HepG2 (cell line): Measurements from ENCODE around the gene NOP9. TPM values are rescaled to one million over a fixed set of nuclear protein-coding genes. Genes with fewer than 3 reads are reported as not detected.

Experiments
- ADNP ChIP-seq: sonication (generic); formaldehyde crosslinking; IDR thresholded peaks from 2 replicates; pipeline ENCODE4 v1.4.0; 2020; ENCODE audit warnings: missing genetic modification reagents
- ATF7 ChIP-seq, 2 experiments: fragments of 450-650 bp in 1 of 2; sonication (generic) in 1 of 2; formaldehyde crosslinking in 1 of 2; IDR thresholded peaks; 2 replicates each; pipeline versions ENCODE4 v1.4.0 to v1.6.1; 2016 to 2020; ENCODE audit warnings: antibody characterized with exemption in 1 of 2, mild to moderate bottlenecking in 1 of 2, missing genetic modification reagents in 1 of 2
- GZF1 ChIP-seq: sonication (generic); formaldehyde crosslinking; IDR thresholded peaks from 2 replicates; pipeline ENCODE4 v1.5.1; 2020; ENCODE audit warnings: mild to moderate bottlenecking, missing genetic modification reagents
- HNRNPK ChIP-seq: fragments of 200-400 bp; formaldehyde crosslinking; IDR thresholded peaks from 2 replicates; pipeline ENCODE4 v1.6.1; 2018; ENCODE audit warnings: low read length, low read depth, moderate library complexity, mild to moderate bottlenecking; ENCODE audit not compliant: poor library complexity, severe bottlenecking
- IKZF4 ChIP-seq: sonication (generic); formaldehyde crosslinking; IDR thresholded peaks from 2 replicates; pipeline ENCODE4 v1.5.1; 2020; ENCODE audit warnings: borderline replicate concordance, mild to moderate bottlenecking, low read depth, missing genetic modification reagents; ENCODE audit errors: not compliant biosample characterization
- ISL2 ChIP-seq: sonication (generic); formaldehyde crosslinking; IDR thresholded peaks from 2 replicates; pipeline ENCODE4 v1.5.0; 2020; ENCODE audit warnings: missing genetic modification reagents
- KMT2B ChIP-seq: IDR thresholded peaks from 2 replicates; pipeline ENCODE4 v1.6.1; 2016; ENCODE audit warnings: missing genetic modification reagents, missing compliant biosample characterization
- NFRKB ChIP-seq: fragments of 450-650 bp; IDR thresholded peaks from 2 replicates; pipeline ENCODE4 v1.6.1; 2017
- RFX3 ChIP-seq: IDR thresholded peaks from 2 replicates; pipeline ENCODE4 v1.6.1; 2016; ENCODE audit warnings: missing biosample characterization, missing genetic modification reagents
- SP4 ChIP-seq: sonication (generic); formaldehyde crosslinking; IDR thresholded peaks from 2 replicates; pipeline ENCODE4 v1.8.1; 2023; ENCODE audit warnings: mild to moderate bottlenecking, missing genetic modification reagents
- TCF7 ChIP-seq: sonication (generic); IDR thresholded peaks from 2 replicates; pipeline ENCODE4 v1.6.1; 2016; ENCODE audit warnings: antibody characterized with exemption, low read depth
- TCF7L2 ChIP-seq: IDR thresholded peaks from 2 replicates; pipeline ENCODE4 v1.6.1; 2011; ENCODE audit warnings: mild to moderate bottlenecking, low read depth, low read length, moderate library complexity
- TOE1 ChIP-seq: sonication (generic); formaldehyde crosslinking; IDR thresholded peaks from 2 replicates; pipeline ENCODE4 v1.4.0; 2020; ENCODE audit warnings: mild to moderate bottlenecking, missing genetic modification reagents
- ZBTB21 ChIP-seq: sonication (generic); formaldehyde crosslinking; IDR thresholded peaks from 2 replicates; pipeline ENCODE4 v1.4.0; 2020; ENCODE audit warnings: missing genetic modification reagents
- ZNF17 ChIP-seq: sonication (generic); formaldehyde crosslinking; IDR thresholded peaks from 2 replicates; pipeline ENCODE4 v1.5.0; 2020; ENCODE audit warnings: mild to moderate bottlenecking, missing genetic modification reagents
- ZNF234 ChIP-seq: sonication (generic); formaldehyde crosslinking; conservative IDR thresholded peaks from 2 replicates; pipeline ENCODE4 v1.5.1; 2020; ENCODE audit warnings: mild to moderate bottlenecking, missing genetic modification reagents
- ZNF292 ChIP-seq: sonication (generic); formaldehyde crosslinking; IDR thresholded peaks from 2 replicates; pipeline ENCODE4 v1.8.1; 2022; ENCODE audit warnings: mild to moderate bottlenecking, low read depth, missing genetic modification reagents, borderline replicate concordance
- ZNF460 ChIP-seq: sonication (generic); formaldehyde crosslinking; IDR thresholded peaks from 2 replicates; pipeline ENCODE4 v1.5.1; 2020; ENCODE audit warnings: missing genetic modification reagents, mild to moderate bottlenecking, borderline replicate concordance
- ZNF652 ChIP-seq: IDR thresholded peaks from 2 replicates; pipeline ENCODE4 v1.6.1; 2016; ENCODE audit warnings: low read depth, borderline replicate concordance
- ZNF724P ChIP-seq: sonication (generic); formaldehyde crosslinking; IDR thresholded peaks from 2 replicates; pipeline ENCODE4 v1.8.0; 2022; ENCODE audit warnings: missing genetic modification reagents, borderline replicate concordance
- ZNF790 ChIP-seq: sonication (generic); formaldehyde crosslinking; IDR thresholded peaks from 2 replicates; pipeline ENCODE4 v1.8.0; 2022; ENCODE audit warnings: missing genetic modification reagents, mild to moderate bottlenecking, borderline replicate concordance
- ZSCAN20 ChIP-seq: sonication (generic); formaldehyde crosslinking; IDR thresholded peaks from 2 replicates; pipeline ENCODE4 v1.4.0; 2020; ENCODE audit warnings: missing genetic modification reagents, mild to moderate bottlenecking, borderline replicate concordance
- polyA plus RNA-seq, 8 experiments: library from polyadenylated mRNA; depleted of rRNA in 3 of 8; stranded (reverse) in 7 of 8; unstranded in 1 of 8; fragments of >200 nt; fragmentation: Illumina TruSeq in 4 of 8; extraction: Trizol in 4 of 8; gene quantifications; 2 replicates each; pipeline versions ENCODE4 v1.2.1 to v1.2.3, GENCODE V29; 2011 to 2016; ENCODE audit warnings: low read depth in 4 of 8, missing spikeins in 1 of 8, mixed read lengths in 1 of 8; ENCODE audit not compliant: insufficient read depth in 1 of 8
- total RNA-seq, 5 experiments: library from RNA; depleted of rRNA; stranded (reverse); fragments of >200 nt; fragmentation: Illumina TruSeq; extraction: Trizol; gene quantifications; 2 replicates each; pipeline ENCODE4 v1.2.3, GENCODE V29; 2016; ENCODE audit warnings: low read depth in 1 of 5
- TF ChIP-seq, protein P1 (sequence below), 2 experiments: sonication (generic) in 1 of 2; formaldehyde crosslinking in 1 of 2; IDR thresholded peaks; 2 replicates each; pipeline versions ENCODE4 v1.5.1 to v1.6.1; 2011 to 2020; ENCODE audit warnings: borderline replicate concordance in 1 of 2, low read depth in 1 of 2, low read length in 1 of 2, mild to moderate bottlenecking in 1 of 2, missing genetic modification reagents in 1 of 2, moderate library complexity in 1 of 2
- TF ChIP-seq, protein P2 (sequence below): sonication (generic); formaldehyde crosslinking; IDR thresholded peaks from 2 replicates; pipeline ENCODE4 v1.4.0; 2020; ENCODE audit warnings: missing genetic modification reagents
- TF ChIP-seq, protein P3 (sequence below): sonication (generic); formaldehyde crosslinking; IDR thresholded peaks from 2 replicates; pipeline ENCODE4 v1.8.1; 2023; ENCODE audit warnings: mild to moderate bottlenecking, inconsistent platforms, moderate library complexity, missing genetic modification reagents, borderline replicate concordance

Gene NOP9
- total and polyA plus RNA-seq, 2 of the 13 experiments (the other 11 are each of a cell fraction or from before 2014, with no cell fraction given), result 24.5 to 61.6 TPM

DNA sequence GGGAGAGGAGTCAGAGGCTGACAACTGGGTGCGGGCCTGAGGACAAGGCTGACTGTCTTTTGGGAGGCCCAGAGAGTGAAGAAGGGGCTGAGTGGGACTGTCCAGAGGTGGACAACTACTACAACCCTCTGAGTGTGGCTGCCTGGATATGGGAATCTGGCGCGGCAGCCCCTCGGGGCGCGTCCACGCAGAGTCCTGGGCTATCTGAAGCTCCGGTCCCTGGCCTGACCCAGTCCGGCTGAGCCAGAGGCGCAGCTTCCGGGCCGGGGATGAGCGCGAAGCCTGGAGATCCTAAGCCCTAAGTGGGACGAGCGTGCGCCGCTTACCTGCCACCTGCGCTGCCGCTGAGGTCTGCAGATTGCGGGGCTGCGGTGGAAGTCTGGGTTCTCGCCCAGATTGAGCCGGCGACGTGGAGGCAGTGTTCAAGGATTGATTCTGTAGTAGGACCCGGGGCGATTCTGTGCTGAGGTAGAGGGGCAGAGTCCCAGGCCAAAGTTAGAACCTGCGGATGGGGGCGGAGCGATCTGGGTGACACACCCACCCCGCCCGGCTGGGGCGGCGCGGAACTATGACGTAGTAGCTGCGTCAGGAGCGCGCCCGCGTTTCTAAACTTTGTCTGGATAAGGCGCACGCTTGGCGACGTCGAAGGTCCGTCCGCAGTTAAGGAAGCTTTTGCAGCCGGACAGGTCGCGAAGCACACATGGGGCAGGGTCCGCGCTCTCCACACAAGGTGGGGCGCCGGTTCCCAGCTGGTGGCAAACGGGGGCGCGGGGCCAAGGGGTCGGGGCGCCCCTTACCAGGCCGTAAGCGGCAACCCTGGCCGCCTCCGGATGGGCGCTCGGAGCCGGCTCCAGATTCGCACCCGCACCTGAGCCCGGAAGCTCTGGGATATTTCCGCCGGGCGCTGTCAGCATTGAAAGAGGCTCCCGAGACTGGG is at the start of gene NOP9, which contains the start of gene DHRS1 (continued):
- TF ChIP-seq ADNP (CRISPR knock-in tag), result no peak
- TF ChIP-seq ZNF292 (CRISPR knock-in tag), result peak; percentile 96
- TF ChIP-seq, protein P1, sequence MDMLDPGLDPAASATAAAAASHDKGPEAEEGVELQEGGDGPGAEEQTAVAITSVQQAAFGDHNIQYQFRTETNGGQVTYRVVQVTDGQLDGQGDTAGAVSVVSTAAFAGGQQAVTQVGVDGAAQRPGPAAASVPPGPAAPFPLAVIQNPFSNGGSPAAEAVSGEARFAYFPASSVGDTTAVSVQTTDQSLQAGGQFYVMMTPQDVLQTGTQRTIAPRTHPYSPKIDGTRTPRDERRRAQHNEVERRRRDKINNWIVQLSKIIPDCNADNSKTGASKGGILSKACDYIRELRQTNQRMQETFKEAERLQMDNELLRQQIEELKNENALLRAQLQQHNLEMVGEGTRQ (IDR thresholded peaks at IDR 0.05; ENCODE audit: low read depth, low read length), result peak; percentile 6; the same call in 1 of the 2 replicates
- TF ChIP-seq, protein P1 (CRISPR knock-in tag; IDR thresholded peaks at IDR 0.05; ENCODE audit: borderline replicate concordance), result no peak
- peak; percentile 86 for TF ChIP-seq GZF1 (CRISPR knock-in tag)
- peak; percentile 56; the same call in 1 of the 2 replicates for TF ChIP-seq ZNF652 (CRISPR knock-in tag)
- TF ChIP-seq ZNF234, result no peak
- peak; percentile 100 for TF ChIP-seq KMT2B
- no peak; the same call in 1 of the 2 replicates for TF ChIP-seq ZNF460 (CRISPR knock-in tag)
- TF ChIP-seq NFRKB, result no peak
- TF ChIP-seq, protein P2, sequence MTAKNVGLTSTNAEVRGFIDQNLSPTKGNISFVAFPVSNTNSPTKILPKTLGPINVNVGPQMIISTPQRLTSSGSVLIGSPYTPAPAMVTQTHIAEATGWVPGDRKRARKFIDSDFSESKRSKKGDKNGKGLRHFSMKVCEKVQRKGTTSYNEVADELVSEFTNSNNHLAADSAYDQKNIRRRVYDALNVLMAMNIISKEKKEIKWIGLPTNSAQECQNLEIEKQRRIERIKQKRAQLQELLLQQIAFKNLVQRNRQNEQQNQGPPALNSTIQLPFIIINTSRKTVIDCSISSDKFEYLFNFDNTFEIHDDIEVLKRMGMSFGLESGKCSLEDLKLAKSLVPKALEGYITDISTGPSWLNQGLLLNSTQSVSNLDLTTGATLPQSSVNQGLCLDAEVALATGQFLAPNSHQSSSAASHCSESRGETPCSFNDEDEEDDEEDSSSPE (CRISPR knock-in tag), result peak; percentile 96
- peak; percentile 62; the same call in 1 of the 2 replicates for TF ChIP-seq ZNF790
- TF ChIP-seq SP4, result peak; percentile 99
- peak; percentile 93 for TF ChIP-seq ZBTB21 (CRISPR knock-in tag)
- TF ChIP-seq TCF7L2, result no peak
- peak; percentile 89 for TF ChIP-seq ISL2 (CRISPR knock-in tag)
- peak; percentile 80 for TF ChIP-seq ATF7 (IDR thresholded peaks at IDR 0.05)
- TF ChIP-seq ATF7 (CRISPR knock-in tag; IDR thresholded peaks at IDR 0.05), result 0 out of 2 replicates have a peak, but pooled peaks have one; percentile 30
- TF ChIP-seq ZNF724P, result peak; percentile 90; the same call in 1 of the 2 replicates
- peak; percentile 79; the same call in 1 of the 2 replicates for TF ChIP-seq ZSCAN20 (CRISPR knock-in tag)
- TF ChIP-seq TOE1 (CRISPR knock-in tag), result peak; percentile 68; the same call in 1 of the 2 replicates
- 0 out of 2 replicates have a peak, but pooled peaks have one; percentile 7 for TF ChIP-seq TCF7
- TF ChIP-seq, protein P3, sequence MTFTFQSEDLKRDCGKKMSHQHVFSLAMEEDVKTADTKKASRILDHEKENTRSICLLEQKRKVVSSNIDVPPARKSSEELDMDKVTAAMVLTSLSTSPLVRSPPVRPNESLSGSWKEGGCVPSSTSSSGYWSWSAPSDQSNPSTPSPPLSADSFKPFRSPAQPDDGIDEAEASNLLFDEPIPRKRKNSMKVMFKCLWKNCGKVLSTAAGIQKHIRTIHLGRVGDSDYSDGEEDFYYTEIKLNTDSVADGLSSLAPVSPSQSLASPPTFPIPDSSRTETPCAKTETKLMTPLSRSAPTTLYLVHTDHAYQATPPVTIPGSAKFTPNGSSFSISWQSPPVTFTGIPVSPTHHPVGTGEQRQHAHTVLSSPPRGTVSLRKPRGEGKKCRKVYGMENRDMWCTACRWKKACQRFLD, result peak; percentile 99
- TF ChIP-seq ZNF17 (CRISPR knock-in tag), result no peak
- TF ChIP-seq RFX3 (CRISPR knock-in tag), result no peak
- TF ChIP-seq IKZF4 (CRISPR knock-in tag), result peak; percentile 94
- TF ChIP-seq HNRNPK, result peak; percentile 56
